NCI-H1417 (cell line): Measurements from ENCODE around the gene VPS25.
A peak's percentile ranks its signal among the peaks of the same experiment; 100 is the strongest.
"Not testable (repeated sequence)": the region's sequence is repeated elsewhere in the genome, so short reads cannot be mapped to it uniquely, and the experiment has no call there.

ENCODE experiments used
- DNase-seq, 3 experiments: peaks; one replicate each; lab custom pipeline; 2025; lab: John Stamatoyannopoulos, UW

Gene VPS25

DNA sequence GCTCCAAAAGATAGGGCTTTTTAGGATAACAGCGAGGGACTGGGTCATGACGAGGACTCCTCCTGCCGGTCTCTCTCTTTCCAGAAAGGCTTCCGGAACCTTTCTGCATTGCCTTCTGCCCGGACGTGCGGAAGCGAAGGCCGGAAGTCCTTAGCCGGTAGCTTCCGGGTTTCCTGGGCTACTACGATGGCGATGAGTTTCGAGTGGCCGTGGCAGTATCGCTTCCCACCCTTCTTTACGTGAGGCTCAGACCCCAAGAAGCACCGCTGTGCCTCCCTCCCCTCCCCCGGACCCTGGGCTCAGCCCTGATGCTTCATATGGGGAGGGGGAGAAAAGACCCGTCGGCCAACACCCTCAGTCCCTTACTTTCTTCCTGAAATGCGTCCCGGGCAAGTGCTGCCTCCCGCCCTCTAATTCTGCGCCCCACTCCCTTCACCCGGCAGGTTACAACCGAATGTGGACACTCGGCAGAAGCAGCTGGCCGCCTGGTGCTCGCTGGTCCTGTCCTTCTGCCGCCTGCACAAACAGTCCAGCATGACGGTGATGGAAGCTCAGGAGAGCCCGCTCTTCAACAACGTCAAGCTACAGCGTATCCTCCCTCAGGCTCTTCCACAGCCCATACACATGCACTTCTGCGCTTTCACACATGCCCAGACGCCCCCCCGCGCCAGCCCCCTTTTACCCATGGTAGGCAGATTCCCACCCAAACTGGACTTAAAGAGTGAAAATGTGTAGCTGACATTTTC lies at the start of gene VPS25:
TSS of gene VPS25 (plus strand) at position 160 of the 746 bp plus-strand sequence. CDS start at position 187, 27 bp downstream.
- DNase-seq = peak; percentile 79 to 88 (median 86)

DNA sequence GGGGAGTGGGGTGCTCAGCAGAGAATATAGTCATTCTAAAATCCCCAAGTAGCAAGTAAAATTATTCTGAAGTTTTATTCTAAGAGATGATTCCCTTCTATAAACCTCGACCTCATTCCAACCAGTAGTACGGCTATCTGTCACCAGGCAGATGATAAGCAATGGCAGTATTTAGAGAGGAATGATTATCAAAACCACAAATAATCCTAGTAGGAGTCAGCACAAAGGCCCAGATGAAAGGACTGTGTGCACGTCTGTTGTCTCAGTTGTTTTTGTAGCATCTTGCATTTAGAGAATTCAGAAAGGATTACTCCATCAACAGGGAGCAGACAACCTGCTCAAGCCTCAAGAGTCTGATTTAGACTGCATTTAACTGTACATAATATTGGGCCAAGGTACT lies 49.6 kb upstream of the VPS25 start:
- no peak for DNase-seq

DNA sequence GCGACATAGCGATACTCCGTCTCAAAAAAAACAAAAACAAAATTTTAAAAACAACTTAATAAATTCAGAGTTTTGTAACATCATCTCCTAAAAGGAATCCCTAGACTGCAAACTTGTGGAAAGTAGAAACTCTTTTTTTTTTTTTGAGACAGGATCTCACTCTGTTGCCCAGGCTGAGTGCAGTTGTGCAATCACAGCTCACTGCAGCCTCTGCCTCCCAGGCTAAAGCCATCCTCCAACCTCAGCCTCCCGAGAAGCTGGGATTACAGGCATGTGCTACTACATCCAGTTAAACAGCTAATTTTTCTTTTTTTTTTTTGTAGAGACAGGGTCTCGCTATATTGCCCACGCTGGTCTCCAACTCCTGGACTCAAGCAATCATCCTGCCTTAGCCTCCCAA lies 48.1 kb upstream of the VPS25 start:
- DNase-seq = no peak

DNA sequence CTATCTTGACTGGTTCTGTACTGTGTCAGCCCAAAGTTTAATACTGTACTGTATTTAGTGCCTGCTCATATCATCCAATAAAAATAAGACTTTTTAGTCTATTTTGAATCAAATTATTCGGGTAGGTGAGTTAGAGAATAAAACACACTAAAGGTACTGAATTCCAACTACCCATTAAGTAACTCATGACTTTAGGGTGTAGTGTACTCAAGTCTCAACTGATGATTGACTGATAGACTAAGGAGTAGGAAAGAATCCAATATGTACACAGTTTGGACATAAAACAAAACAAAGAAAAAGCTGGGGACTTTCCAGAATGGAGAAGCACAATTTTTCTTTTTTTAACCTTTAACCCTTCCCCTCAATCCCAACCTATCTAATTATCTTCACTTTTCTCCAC lies 32.5 kb upstream of the VPS25 start:
- DNase-seq = no peak

DNA sequence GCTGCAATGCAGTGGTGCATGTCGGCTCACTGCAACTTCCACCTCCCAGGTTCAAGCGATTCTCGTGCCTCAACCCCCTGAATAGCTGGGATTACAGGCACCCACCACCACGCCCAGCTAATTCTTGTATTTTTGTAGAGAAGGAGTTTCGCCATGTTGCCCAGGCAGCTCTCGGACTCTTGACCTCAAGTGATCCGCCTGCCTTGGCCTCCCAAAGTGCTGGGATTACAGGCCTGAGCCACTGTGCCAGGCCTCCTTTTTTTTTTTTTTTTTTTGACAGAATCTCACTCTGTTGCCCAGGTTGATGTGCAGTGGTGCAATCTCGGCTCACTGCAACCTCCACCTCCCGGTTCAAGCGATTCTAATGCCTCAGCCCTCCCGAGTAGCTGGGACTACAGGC lies 30.3 kb upstream of the VPS25 start:
- DNase-seq = not testable (repeated sequence)

DNA sequence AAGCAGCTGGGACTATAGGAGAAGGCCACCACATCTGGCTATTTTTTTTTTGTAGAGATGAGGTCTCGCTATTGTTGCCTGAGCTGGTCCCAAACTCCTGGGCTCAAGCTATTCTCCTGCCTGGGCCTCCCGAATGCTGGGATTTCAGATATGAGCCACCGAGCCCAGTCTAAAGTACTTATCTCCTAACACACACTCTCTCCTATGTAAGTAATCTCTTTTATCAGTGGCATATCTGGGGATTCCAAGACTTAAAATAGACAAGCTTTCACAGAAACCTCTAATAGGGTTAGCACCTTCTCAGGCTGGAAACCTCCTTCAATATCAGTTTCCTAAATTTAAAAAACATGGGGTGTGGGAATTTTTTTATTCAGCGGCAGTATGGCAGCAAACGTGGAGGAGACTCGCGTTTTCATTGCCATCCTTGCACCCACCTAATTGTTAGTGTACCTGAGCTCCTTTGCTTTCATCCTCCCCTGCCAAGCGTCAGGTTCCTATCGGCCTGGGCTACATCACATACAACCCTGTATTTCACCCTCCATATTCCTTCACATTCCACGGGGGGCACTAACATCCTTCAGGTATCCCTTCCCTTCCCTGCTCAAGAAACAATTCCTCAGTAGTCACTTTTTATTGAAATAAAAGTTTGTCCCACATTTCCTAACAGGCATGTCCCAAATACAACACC lies 29.5 kb upstream of the VPS25 start:
- peak in 1 of 3 experiments; percentile 72 for DNase-seq

DNA sequence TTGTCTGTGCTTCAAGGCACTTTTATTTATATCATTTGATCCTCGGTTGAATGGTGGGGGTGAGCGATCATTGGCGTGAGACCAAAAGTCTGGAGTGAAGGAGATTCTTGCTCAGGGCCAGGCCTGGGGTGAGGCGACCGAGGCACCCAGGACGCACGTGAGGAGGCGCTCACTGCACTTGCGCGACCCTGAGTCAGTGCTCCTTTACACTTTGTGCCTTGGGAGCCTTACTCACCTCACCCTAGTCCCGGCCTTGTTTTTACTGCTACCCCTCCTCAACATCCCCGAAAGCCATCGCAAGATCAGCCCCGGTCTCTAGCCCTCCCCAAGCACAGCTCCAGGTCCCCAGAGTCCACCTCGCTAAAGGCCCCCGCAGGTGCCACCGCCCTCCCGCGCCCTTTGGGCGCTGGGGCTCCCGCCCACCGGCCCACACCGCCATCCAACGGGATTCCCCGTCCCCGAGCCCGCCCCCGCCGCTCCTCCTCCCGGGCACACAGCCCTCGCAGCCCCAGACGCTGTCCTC lies 28.9 kb upstream of the VPS25 start:
- DNase-seq = peak; percentile 64 to 95 (median 93)

DNA sequence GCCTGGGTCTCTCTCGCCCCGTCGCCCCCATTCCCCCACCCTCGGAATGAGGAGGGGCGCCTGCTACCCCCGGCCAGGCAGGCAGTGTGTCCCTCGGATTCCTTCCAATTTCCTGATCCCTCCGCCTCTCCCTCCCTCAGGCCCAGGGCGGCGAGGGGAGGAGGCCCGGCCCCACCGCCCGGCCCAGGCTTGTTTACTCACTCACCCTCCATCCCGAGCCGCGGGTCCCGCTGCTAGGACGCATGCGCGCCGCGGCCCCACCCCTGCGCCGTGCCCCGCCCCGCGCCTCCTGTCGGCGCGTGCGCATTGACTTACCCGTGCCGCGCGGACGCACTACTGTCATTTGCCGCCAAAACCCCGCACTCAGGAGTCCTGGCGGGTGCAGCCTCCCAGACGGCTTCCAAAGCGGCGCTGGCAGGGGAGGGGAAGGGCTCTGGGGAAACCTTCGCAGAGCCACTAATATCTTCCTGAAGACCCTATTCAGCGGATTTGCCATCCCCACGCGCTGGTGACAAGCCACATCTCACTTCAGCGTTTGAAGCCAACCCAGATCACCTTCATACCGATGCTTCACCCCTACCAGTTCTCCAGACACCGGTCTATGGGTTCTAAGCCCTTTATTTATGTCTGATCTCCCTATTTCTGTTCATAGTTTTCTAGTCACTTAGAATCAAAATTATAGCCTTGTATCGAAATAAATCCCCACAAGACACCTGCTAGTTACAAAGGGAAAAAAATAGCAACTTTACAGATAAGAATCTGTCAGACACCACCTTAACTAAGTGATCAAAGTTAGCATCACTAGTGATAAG lies 28.2 kb upstream of the VPS25 start, which contains the start of gene EZH1:
TSS of gene EZH1 (minus strand) at position 235 of the 812 bp plus-strand sequence. CDS start 16,099 bp downstream, outside the sequence.
- DNase-seq = peak; percentile 94 to 97 (median 95)

DNA sequence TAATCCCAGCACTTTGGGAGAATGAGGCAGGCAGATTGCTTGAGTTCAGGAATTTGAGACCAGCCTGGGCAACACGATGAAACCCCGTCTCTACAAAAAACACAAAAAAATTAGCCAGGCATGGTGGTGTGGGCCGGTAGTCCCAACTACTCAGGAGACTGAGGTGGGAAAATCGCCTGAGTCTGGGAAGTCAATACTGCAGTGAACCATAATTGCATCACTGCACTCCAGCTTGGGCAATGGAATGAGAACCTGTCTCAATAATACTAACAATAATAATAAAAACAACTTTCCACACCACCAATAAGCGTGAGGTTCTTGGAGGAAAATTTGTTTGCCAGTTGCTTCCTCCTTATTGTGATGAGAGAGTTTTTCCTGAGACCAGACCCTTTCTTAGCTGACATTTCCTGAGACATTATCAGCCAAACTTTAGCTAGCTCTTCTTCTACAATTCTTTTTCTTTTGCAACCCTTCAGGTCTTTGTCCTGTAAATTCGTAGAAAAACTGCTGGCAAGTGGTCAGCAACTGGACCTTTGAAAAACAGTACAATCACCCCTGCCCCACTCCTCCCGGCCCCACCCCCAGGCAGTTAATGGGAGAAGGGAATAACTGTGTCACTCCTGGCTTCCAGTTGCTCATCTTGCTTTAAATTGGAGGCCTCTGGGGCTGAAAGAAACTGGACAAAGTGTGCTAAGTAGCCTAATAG lies 24.9 kb upstream of the VPS25 start:
- no peak for DNase-seq

DNA sequence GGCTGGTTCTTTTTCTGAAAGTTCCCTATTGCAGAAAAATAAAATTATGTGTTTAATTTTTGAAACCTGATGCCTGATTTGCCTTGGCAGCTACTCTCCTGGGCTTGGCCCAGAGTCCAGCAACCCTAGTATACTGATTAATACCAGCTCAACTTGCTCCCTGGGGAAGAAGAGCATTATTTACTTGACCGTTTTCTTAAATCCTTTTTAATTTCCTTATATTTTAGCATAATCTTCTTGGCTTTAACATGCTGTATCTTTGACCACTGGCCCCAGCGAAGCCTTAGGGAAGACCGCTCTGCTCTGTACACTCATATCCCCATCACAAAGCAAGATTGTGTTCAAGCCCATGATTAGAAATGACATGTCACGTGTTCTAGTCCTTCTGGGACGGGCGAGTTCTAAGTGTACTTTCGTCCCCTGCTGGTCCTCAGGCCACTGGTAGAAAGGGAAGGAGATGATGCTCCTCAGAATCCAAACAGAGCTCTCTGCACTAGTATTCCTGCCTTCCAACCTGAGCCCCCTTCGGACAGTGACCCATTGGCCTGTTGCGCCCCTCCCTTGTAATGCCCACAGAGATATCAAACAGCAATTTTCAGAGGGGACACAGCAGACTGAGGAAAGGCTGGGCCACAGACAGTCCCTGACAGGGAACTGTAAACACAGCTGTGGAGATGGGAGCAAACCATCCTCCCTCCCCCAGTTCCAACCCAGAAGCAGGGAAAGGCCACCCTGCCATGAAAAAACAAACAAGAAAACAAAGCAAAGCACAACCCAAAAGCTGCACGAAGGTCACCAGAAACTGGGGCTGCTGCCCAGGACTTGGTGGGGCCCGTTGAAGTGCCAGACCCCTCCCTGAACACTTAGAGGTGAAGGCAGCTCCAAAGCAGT lies 24.1 kb upstream of the VPS25 start:
- peak in 2 of 3 experiments; percentile 14 to 39 for DNase-seq

DNA sequence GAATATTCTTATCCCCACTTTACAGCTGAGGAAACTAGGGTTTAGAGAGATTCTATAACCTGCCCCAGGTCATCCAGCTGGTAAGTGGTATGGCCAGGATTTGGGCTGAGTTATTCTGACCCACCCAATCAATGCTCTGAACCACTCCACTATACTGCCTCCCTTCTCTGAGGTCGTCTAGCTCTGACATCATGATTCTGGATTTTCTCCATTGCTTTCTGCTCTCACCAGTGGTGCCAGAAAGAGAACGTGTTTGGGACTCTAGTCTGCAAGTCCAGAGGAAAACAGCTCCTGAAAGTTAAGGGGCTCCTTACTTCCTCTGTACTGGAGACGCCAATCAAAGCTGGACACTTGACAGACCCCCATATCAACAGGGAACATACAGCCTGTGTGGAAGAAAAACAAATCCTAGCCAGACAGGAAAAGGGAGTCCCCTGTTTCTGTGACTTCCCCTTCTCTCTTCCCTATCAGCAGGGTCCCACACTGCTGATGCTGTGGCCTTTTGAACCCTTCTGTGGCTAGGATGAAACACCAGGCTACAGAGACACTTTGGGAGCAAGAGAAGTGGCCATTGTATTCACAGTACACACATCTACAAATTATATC lies 22.4 kb upstream of the VPS25 start:
- no peak for DNase-seq

DNA sequence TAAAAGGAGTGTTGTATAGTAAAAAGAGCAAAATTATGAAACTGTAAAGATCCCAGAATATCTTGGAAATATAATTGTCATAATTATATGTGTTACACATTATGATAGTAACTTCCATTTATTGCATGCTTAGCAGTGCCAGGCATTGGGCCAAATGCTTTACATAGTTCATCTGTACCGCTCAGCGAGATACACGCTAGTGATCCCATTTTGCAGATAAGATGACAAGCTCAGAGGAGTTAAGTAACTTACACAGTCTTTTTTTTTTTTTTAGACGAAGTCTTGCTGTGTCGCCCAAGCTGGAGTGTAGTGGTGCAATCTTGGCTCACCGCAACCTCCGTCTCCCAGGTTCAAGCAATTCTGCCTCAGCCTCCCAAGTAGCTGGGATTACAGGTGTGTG lies 21.6 kb upstream of the VPS25 start:
- no peak for DNase-seq

DNA sequence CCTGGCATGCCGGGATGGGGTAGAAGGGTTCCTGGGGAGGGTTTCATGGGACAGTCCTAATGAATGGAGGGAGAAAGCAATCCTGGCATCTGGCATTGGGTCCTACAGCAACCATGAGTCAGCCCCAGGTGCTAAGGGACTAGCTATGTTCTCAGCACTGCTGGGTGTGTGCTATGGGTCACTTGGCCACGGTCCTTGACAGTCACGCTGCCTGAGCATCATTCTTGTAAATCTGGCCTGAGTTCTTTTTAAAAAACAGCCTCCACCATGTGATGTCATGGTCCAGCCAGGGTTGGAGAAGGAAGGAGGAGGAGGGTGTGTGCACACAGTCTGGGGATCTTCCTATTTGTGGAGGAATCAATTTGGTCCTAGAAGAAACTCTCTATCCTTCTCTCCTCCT lies 18.5 kb upstream of the VPS25 start:
- DNase-seq = peak in 1 of 3 experiments; percentile 31

DNA sequence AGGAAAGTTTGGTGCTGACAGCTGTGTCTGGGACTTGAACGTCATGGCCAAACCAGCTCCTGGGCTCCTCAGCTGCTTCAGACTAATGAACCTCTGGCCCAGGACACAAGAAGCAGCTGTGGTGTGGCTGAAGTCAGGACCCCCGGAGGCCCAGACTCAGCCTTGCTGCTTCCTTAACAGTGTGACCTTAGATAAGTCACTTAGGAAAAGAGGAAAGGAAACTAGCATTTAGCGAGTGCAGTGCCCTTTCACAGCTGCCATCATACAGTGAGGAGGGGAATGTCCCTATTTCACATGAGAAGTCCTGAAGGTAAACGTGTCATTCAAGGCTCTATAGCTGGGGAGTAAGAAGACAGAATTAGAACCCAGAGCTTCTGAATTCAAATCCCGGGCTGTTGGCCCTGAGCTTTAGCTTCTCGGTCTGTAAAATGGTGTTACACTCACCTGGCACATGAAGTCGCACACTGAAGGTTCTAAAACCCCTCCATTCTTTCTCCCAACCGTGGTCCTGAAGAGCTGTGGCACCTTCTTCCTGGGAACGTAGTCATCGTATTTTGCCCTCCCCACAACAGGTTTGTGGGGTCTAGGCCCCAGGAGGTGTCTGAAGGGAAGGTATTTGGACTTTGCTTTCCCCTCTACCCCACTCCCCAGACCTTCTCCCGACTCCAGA lies 13.1 kb upstream of the VPS25 start:
- peak in 1 of 3 experiments; percentile 40 for DNase-seq

DNA sequence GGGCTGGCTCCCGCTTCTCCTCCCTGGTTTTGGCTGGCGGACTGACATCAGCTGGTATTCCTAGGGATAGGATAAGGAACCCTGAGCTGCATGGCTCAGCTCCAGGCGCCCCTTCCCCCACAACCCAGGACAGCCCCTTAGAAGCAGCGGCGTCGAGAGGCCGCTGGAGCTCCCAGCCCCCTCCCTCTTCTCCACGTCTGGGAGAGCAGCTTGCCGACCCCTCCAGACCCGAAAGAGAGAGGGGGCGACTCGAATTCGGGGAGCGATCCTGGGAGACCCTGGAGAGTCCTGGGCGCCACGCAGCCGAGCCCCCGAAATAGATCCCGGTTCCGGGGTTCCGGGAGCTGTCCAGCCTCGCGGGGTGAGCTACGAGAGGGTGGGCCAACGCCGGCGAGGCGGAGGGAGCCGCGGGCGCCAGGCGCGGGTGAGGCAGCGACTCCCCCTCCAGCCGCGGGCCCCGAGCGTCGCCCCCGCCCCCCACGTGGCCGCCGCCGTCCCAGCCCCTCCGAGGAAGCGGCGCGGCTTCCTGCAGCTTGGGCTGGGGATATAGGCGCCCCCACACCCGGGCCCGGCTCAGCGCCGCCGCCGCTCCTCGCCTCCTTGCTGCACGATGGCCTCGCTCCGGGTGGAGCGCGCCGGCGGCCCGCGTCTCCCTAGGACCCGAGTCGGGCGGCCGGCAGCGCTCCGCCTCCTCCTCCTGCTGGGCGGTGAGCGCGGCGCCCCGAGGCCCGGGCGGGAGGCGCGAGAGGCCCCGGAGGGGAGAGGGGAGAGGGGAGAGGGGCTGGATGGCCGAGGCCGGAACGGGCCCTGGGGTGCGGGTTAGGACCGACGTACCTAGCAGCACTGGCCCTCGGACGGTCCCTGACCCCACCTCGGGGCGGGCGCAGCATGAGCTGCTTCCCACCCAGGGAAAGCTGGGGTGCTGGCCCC lies 12.3 kb upstream of the VPS25 start, which contains the start of gene RAMP2:
TSS of gene RAMP2 (plus strand) at position 576 of the 930 bp plus-strand sequence. CDS start at position 611, 35 bp downstream.
- peak; percentile 4 to 90 (median 82) for DNase-seq

DNA sequence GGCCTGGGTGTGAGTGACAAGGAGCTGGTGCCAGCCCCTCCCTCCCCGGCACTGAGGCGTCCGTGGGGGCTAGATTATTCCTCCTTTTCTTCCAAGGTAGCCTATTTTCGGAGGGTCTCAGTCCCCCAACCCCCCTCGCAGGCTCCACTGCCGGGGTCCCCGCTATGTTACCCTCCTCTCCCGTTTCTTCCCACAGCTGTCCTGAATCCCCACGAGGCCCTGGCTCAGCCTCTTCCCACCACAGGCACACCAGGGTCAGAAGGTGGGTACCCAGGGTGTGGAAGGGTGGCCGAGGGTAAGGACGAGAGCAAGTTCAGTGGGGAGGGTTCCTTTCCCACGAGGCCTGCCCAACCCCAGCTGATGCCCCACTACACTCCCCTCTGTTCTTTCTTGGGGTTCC lies 11.6 kb upstream of the VPS25 start:
- no peak for DNase-seq

DNA sequence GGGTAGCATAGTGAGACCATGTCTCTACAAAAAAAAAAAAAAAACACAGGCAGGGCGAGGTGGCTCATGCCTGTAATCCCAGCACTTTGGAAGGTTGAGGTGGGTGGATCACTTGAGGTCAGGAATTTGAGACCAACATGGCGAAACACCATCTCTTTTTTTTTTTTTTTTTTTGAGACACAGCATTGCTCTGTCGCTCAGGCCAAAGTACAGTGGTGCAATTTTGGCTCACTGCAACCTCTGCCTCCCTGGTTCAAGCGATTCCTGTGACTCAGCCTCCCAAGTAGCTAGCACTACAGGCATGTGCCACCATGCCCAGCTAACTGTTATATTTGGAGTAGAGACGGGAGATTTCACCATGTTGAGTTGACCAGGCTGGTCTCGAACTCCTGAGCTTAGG lies 7.1 kb upstream of the VPS25 start:
- no peak for DNase-seq

DNA sequence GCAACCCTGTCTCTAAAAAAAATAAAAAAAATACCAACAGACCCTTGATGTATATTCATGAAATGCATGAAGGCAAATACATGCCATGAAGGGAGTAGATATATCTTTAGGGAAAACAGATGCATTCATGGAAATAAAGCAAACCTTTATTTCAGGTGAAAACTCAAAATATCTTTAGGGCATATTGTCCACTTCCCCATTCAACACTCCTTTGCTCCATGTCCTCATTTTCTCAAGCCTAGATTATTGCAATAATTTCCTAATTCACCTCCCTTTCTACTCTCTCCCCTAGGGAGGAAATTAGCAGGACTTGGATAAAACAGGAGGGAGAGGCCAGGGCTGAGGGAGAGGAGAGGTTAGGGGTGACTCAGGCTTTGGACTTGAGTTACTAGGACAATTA lies 5.7 kb upstream of the VPS25 start:
- DNase-seq = no peak
